WTC11 (cell line): ENCODE measurements around the gene CEP44. TPM values are rescaled to one million over a fixed set of nuclear protein-coding genes. Genes with fewer than 3 reads are reported as not detected.

ENCODE experiments used
- ATAC-seq: fragments of 200-7000 bp; cut with Tn5 transposase; 2 replicates; pipeline ENCODE4 v1.10.0; 2021; ENCODE audit warnings: mild to moderate bottlenecking, moderate library complexity
- CTCF ChIA-PET: fragments of 300-600 bp; sonication (Branson Sonifier 250); formaldehyde crosslinking; loops from one replicate; lab custom pipeline; 2021; ENCODE audit warnings: antibody characterized with exemption; lab: Charles Lee
- POLR2A ChIA-PET: fragments of 350-600 bp; sonication (Branson Sonifier 250); formaldehyde crosslinking; loops from one replicate; lab custom pipeline; 2021; ENCODE audit warnings: antibody characterized with exemption; lab: Charles Lee
- DNase-seq: peaks from one replicate; pipeline ENCODE4 v3.0.0; 2021; ENCODE audit warnings: low spot score
- H3K27ac Mint-ChIP-seq: 2 replicates; pipeline ENCODE4 v1.8.0; 2021; ENCODE audit warnings: mixed read lengths
- H3K27me3 Mint-ChIP-seq: 2 replicates; pipeline ENCODE4 v1.8.0; 2021; ENCODE audit warnings: low read depth, mild to moderate bottlenecking, moderate library complexity, mixed read lengths
- H3K36me3 Mint-ChIP-seq: 2 replicates; pipeline ENCODE4 v1.8.0; 2021; ENCODE audit warnings: mixed read lengths
- H3K4me1 Mint-ChIP-seq: 2 replicates; pipeline ENCODE4 v1.8.0; 2022; ENCODE audit warnings: mixed read lengths
- H3K4me3 Mint-ChIP-seq: 2 replicates; pipeline ENCODE4 v1.8.0; 2021; ENCODE audit warnings: mild to moderate bottlenecking, moderate library complexity, mixed read lengths
- H3K9me3 Mint-ChIP-seq: 2 replicates; pipeline ENCODE4 v1.8.0; 2021; ENCODE audit warnings: mixed read lengths
- ARID4B ChIP-seq: sonication (generic); formaldehyde crosslinking; IDR thresholded peaks from 2 replicates; pipeline ENCODE4 v1.8.0; 2023; ENCODE audit warnings: missing genetic modification reagents, mild to moderate bottlenecking, borderline replicate concordance
- CBFB ChIP-seq: sonication (generic); formaldehyde crosslinking; IDR thresholded peaks from 2 replicates; pipeline ENCODE4 v1.8.1; 2022; ENCODE audit warnings: mild to moderate bottlenecking, low read depth, missing genetic modification reagents
- CDX4 ChIP-seq: fragments of 250-450 bp; sonication (Bioruptor Pico); IDR thresholded peaks from 2 replicates; pipeline ENCODE4 v1.9.0; 2021; ENCODE audit warnings: moderate library complexity, mild to moderate bottlenecking, inconsistent platforms, borderline replicate concordance
- CREB1 ChIP-seq: sonication (generic); formaldehyde crosslinking; IDR thresholded peaks from 2 replicates; pipeline ENCODE4 v1.8.0; 2023; ENCODE audit warnings: mild to moderate bottlenecking, missing genetic modification reagents
- CREM ChIP-seq: sonication (generic); formaldehyde crosslinking; IDR thresholded peaks from 2 replicates; pipeline ENCODE4 v1.8.1; 2022; ENCODE audit warnings: mild to moderate bottlenecking, missing genetic modification reagents, moderate library complexity
- ELF4 ChIP-seq: sonication (generic); formaldehyde crosslinking; IDR thresholded peaks from 2 replicates; pipeline ENCODE4 v1.8.1; 2022; ENCODE audit warnings: low read depth, mild to moderate bottlenecking, moderate library complexity, missing genetic modification reagents
- ESRRA ChIP-seq: sonication (generic); formaldehyde crosslinking; IDR thresholded peaks from 2 replicates; pipeline ENCODE4 v1.8.1; 2022; ENCODE audit warnings: mild to moderate bottlenecking, missing genetic modification reagents, borderline replicate concordance
- IRF2 ChIP-seq: sonication (generic); formaldehyde crosslinking; IDR thresholded peaks from 2 replicates; pipeline ENCODE4 v1.8.0; 2022; ENCODE audit warnings: low read depth, missing genetic modification reagents, borderline replicate concordance
- NFYB ChIP-seq: sonication (generic); formaldehyde crosslinking; conservative IDR thresholded peaks from 2 replicates; pipeline ENCODE4 v1.8.0; 2022; ENCODE audit warnings: low read depth, missing genetic modification reagents
- OVOL2 ChIP-seq: fragments of 250-450 bp; sonication (Bioruptor Pico); IDR thresholded peaks from 2 replicates; pipeline ENCODE4 v1.9.0; 2021; ENCODE audit warnings: mild to moderate bottlenecking, borderline replicate concordance
- RELA ChIP-seq: sonication (generic); formaldehyde crosslinking; IDR thresholded peaks from 2 replicates; pipeline ENCODE4 v1.8.1; 2022; ENCODE audit warnings: missing genetic modification reagents, mild to moderate bottlenecking, borderline replicate concordance
- RORB ChIP-seq: fragments of 250-450 bp; sonication (Bioruptor Pico); IDR thresholded peaks from 2 replicates; pipeline ENCODE4 v1.9.0; 2021; ENCODE audit warnings: mild to moderate bottlenecking
- ZBTB43 ChIP-seq: sonication (generic); formaldehyde crosslinking; IDR thresholded peaks from 2 replicates; pipeline ENCODE4 v1.8.1; 2023; ENCODE audit warnings: mild to moderate bottlenecking, missing genetic modification reagents
- ZNF121 ChIP-seq: sonication (generic); formaldehyde crosslinking; IDR thresholded peaks from 2 replicates; pipeline ENCODE4 v1.8.0; 2023; ENCODE audit warnings: missing genetic modification reagents
- ZNF232 ChIP-seq: sonication (generic); formaldehyde crosslinking; IDR thresholded peaks from 2 replicates; pipeline ENCODE4 v1.8.0; 2022; ENCODE audit warnings: mild to moderate bottlenecking, missing genetic modification reagents
- ZNF317 ChIP-seq: sonication (generic); formaldehyde crosslinking; IDR thresholded peaks from 2 replicates; pipeline ENCODE4 v1.8.1; 2023; ENCODE audit warnings: low read depth, mild to moderate bottlenecking, moderate library complexity, missing genetic modification reagents, borderline replicate concordance
- total RNA-seq: library from RNA; stranded (reverse); gene quantifications from 3 replicates; pipeline ENCODE4 v1.2.3, GENCODE V29; 2021

Gene CEP44
- total RNA-seq, 1 experiment from 2014 or later, result 17.9 TPM

- no peak for DNase-seq
- TF ChIP-seq OVOL2 (CRISPR knock-in tag) (no peak), ZNF121 (peak; percentile 62), ZBTB43 (no peak), CREB1 (no peak)
- TF ChIP-seq, all 79 proteins: peak for 1
- Mint-ChIP-seq H3K27me3 (no peaks in the 10 kb centered on the region), H3K9me3 (no peaks in the 10 kb centered on the region), H3K4me1 (peaks cover 7% of the 10 kb centered on the region; the same call in 1 of the 2 replicates), H3K27ac (peak overlapping the region; percentile 68; the same call in 1 of the 2 replicates), H3K36me3 (peaks cover 3% of the 10 kb centered on the region), H3K4me3 (no peak overlapping the region)
- ATAC-seq, result no peak
- ChIA-PET CTCF (interaction anchor here (0.8 to 1.4 kb wide), 5 partner anchors 12 to 109 kb away, joined by 3 read pairs; no protein-coding TSS in a partner anchor), POLR2A (no interaction called here)
Observed at GRCh38 chr4:174318829-174319764, 35.4 kb downstream of the CEP44 start.

- no peak for DNase-seq
- no peak for TF ChIP-seq CREM (CRISPR knock-in tag)
- no peak for TF ChIP-seq CDX4 (CRISPR knock-in tag)
- no peak for TF ChIP-seq ELF4 (CRISPR knock-in tag)
- TF ChIP-seq CREB1, result no peak
- no peak for TF ChIP-seq RELA
- no peak for TF ChIP-seq ZNF232 (CRISPR knock-in tag)
- TF ChIP-seq, all 79 proteins: peak for 0
- H3K9me3 Mint-ChIP-seq, result no peaks in the 10 kb centered on the region
- no peaks in the 10 kb centered on the region for H3K4me1 Mint-ChIP-seq
- no peaks in the 10 kb centered on the region for H3K27me3 Mint-ChIP-seq
- ChIA-PET CTCF (no interaction called here), POLR2A (no interaction called here)
- no peak for ATAC-seq
- no peak overlapping the region for H3K4me3 Mint-ChIP-seq
- no peak overlapping the region for H3K27ac Mint-ChIP-seq
- H3K36me3 Mint-ChIP-seq, result peaks cover 3% of the 10 kb centered on the region
Observed at GRCh38 chr4:174320494-174321199, 36.9 kb downstream of the CEP44 start.

- H3K9me3 Mint-ChIP-seq, result no peaks in the 10 kb centered on the region
- no peak for TF ChIP-seq ESRRA (CRISPR knock-in tag)
- TF ChIP-seq CBFB (CRISPR knock-in tag), result no peak
- TF ChIP-seq IRF2 (CRISPR knock-in tag), result no peak
- TF ChIP-seq ARID4B, result no peak
- TF ChIP-seq RORB (CRISPR knock-in tag), result no peak
- TF ChIP-seq NFYB (CRISPR knock-in tag), result no peak
- TF ChIP-seq ZNF317 (CRISPR knock-in tag), result no peak
Observed at GRCh38 chr4:174324236-174324635, 40.5 kb downstream of the CEP44 start.

More at GRCh38 chr4:174324236-174324635, 40.5 kb downstream of the CEP44 start:
- DNase-seq, result no peak
- Mint-ChIP-seq H3K4me1 (no peaks in the 10 kb centered on the region), H3K4me3 (no peak overlapping the region), H3K27ac (no peak overlapping the region), H3K27me3 (no peaks in the 10 kb centered on the region), H3K36me3 (no peaks in the 10 kb centered on the region)
- no peak for ATAC-seq
- ChIA-PET POLR2A (interaction anchor here (0.6 kb wide), 1 partner anchor 812 kb away, joined by 3 read pairs; no protein-coding TSS in a partner anchor), CTCF (no interaction called here)
